ENCODE measurements around the gene JMJD6.

DNA sequence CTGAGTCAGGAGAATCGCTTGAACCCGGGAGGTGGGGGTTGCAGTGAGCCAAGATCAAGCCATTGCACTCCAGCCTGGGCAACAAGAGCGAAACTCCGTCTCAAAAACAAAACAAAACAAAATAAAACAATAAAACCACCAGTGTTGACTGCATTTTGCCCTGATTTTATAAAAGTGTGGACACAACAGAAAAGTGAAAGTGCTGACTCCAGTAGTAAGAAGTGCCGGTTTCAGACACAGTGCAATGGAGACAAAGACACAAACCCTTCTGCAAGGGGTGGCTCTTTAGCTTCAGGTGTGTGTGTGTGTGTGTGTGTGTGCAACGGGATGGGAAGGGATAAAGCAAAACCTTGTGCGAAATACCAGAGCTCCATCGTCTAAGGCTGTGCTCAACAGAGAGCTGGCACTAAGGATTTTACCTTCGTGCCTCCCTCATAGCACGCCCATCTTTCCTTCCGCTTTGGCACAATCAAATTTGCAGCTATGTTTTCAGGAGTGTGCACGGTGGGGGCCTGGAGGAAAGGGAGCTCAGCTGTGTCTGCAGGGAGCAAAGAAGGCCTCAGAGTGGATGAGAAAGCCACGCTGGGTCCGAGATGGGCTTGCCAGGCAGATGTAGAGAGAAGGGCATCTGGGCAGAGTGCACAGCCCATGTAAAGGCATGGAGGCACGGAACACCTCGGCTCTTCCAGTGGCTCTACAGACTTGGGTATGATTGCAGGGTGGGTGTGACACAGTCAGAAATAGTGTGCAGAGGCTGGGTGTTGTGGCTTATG, 31.2 kb downstream of the JMJD6 start:
- TF ChIP-seq, protein P1, sequence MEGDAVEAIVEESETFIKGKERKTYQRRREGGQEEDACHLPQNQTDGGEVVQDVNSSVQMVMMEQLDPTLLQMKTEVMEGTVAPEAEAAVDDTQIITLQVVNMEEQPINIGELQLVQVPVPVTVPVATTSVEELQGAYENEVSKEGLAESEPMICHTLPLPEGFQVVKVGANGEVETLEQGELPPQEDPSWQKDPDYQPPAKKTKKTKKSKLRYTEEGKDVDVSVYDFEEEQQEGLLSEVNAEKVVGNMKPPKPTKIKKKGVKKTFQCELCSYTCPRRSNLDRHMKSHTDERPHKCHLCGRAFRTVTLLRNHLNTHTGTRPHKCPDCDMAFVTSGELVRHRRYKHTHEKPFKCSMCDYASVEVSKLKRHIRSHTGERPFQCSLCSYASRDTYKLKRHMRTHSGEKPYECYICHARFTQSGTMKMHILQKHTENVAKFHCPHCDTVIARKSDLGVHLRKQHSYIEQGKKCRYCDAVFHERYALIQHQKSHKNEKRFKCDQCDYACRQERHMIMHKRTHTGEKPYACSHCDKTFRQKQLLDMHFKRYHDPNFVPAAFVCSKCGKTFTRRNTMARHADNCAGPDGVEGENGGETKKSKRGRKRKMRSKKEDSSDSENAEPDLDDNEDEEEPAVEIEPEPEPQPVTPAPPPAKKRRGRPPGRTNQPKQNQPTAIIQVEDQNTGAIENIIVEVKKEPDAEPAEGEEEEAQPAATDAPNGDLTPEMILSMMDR (IDR thresholded peaks at IDR 0.05 in 4 of 5, conservative IDR thresholded peaks at IDR 0.05 in 1 of 5) = no peak
- TF ChIP-seq POLR2A (IDR thresholded peaks at IDR 0.05) = no peak
